ENCODE results near the gene HECTD4. TPM values are rescaled to one million over a fixed set of nuclear protein-coding genes. Genes with fewer than 3 reads are reported as not detected.

Gene HECTD4
- total RNA-seq, 1 experiment from 2014 or later: 30.0 TPM

DNA sequence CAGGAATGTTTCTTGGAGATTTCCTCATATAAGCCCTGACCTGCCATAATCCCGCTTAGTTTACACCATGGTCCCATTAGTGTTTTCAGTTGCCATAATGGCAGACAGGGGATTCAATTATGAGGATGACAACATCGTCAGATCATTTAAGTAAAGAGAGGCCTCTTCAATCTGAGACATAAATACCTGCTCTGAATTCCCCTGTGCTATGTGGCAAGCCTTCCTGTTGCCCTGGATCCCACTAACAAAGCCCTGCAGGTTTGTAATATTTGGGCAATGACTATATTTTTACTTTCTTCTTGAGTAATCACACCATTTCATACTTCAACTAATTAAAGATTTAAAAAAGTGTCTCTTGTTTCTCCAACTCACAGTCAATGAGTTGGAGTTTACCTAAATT is 147.9 kb downstream of the HECTD4 start:
- H3K23ac ChIP-seq (ENCODE audit: insufficient read length, low read depth, low read length): no peak overlapping the region
- no peaks in the 10 kb centered on the region for H3K27me3 ChIP-seq (ENCODE audit: insufficient read depth, low read length)
- no peak overlapping the region for H3K18ac ChIP-seq (ENCODE audit: insufficient read length, low read depth, low read length)
- no peak overlapping the region for H2BK5ac ChIP-seq (ENCODE audit: insufficient read length, low read length)
- no peak overlapping the region for H3K56ac ChIP-seq (ENCODE audit: insufficient read length, low read depth, low read length)
- H2AK5ac ChIP-seq (ENCODE audit: insufficient read length, low read length): no peak overlapping the region
- no peak overlapping the region for H2BK120ac ChIP-seq (ENCODE audit: low read depth, low read length, poor library complexity, severe bottlenecking)
- H3K4me2 ChIP-seq (ENCODE audit: insufficient read depth, insufficient read length, low read length): no peak overlapping the region
- H3K27ac ChIP-seq (ENCODE audit: insufficient read length, low read depth, low read length): no peak overlapping the region
- no peaks in the 10 kb centered on the region for H3K23me2 ChIP-seq (ENCODE audit: insufficient read length, low read depth, low read length, poor library complexity, severe bottlenecking)
- H3K9ac ChIP-seq (ENCODE audit: extremely low read depth, insufficient read length, low read length): no peak overlapping the region
- no peak overlapping the region for H4K91ac ChIP-seq (ENCODE audit: insufficient read length, low read depth, low read length)
- no peak overlapping the region for H3K14ac ChIP-seq (ENCODE audit: insufficient read depth, low read length)
- H3T11ph ChIP-seq (ENCODE audit: low read length): no peak overlapping the region
- no peak for DNase-seq
- H3K4me1 Mint-ChIP-seq: no peaks in the 10 kb centered on the region
- H2BK15ac ChIP-seq (ENCODE audit: low read depth, low read length): no peak overlapping the region
- H3K36me3 Mint-ChIP-seq (ENCODE audit: insufficient read depth in 1 of 3, low read depth in 3 of 3): peaks cover 3 to 81% (median 50%) of the 10 kb centered on the region in 3 experiments; a peak in 6 of 7 replicates
- H4K8ac ChIP-seq (replicated peaks; ENCODE audit: insufficient read length, low read depth, low read length): no peak overlapping the region
- TF ChIP-seq, protein P1, sequence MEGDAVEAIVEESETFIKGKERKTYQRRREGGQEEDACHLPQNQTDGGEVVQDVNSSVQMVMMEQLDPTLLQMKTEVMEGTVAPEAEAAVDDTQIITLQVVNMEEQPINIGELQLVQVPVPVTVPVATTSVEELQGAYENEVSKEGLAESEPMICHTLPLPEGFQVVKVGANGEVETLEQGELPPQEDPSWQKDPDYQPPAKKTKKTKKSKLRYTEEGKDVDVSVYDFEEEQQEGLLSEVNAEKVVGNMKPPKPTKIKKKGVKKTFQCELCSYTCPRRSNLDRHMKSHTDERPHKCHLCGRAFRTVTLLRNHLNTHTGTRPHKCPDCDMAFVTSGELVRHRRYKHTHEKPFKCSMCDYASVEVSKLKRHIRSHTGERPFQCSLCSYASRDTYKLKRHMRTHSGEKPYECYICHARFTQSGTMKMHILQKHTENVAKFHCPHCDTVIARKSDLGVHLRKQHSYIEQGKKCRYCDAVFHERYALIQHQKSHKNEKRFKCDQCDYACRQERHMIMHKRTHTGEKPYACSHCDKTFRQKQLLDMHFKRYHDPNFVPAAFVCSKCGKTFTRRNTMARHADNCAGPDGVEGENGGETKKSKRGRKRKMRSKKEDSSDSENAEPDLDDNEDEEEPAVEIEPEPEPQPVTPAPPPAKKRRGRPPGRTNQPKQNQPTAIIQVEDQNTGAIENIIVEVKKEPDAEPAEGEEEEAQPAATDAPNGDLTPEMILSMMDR (conservative IDR thresholded peaks at IDR 0.05): no peak
- no peak overlapping the region for H2BK20ac ChIP-seq (ENCODE audit: low read depth, low read length, poor library complexity, severe bottlenecking)
- no peaks in the 10 kb centered on the region for H3K27me3 Mint-ChIP-seq (ENCODE audit: low read depth)
- no peak overlapping the region for H3K4me3 Mint-ChIP-seq
- no peak overlapping the region for H3K4ac ChIP-seq (ENCODE audit: low read depth, low read length)
- no peak overlapping the region for H2AFZ ChIP-seq (ENCODE audit: low read length)
- no peaks in the 10 kb centered on the region for H3K9me3 Mint-ChIP-seq
- no CpG with 5 or more reads among the region's 2 CpGs for WGBS (ENCODE audit: extremely low coverage, insufficient read length, low lambda C conversion rate)
- H4K20me1 ChIP-seq (ENCODE audit: control insufficient read depth, insufficient read depth, insufficient read length): no peaks in the 10 kb centered on the region
- no peak overlapping the region for H4K5ac ChIP-seq (ENCODE audit: insufficient read length, low read depth, low read length)
- no peaks in the 10 kb centered on the region for H3K9me3 ChIP-seq (ENCODE audit: control insufficient read depth, low read depth, low read length)
- H2BK12ac ChIP-seq (ENCODE audit: insufficient read length, low read depth, low read length): no peak overlapping the region
- no peaks in the 10 kb centered on the region for H3K79me1 ChIP-seq (ENCODE audit: insufficient read depth, low read depth, low read length, poor library complexity, severe bottlenecking)
- no peak overlapping the region for H3K27ac Mint-ChIP-seq
- H3K79me2 ChIP-seq (ENCODE audit: insufficient read depth, low read length): no peaks in the 10 kb centered on the region
- no peaks in the 10 kb centered on the region for H3K4me1 ChIP-seq (ENCODE audit: insufficient read depth, low read length)

Measured in H9 (cell line).